HepG2 (cell line): ENCODE results near the gene EPHA1. TPM values are rescaled to one million over a fixed set of nuclear protein-coding genes. Genes with fewer than 3 reads are reported as not detected.

Source experiments
- BRCA1 ChIP-seq: sonication (generic); formaldehyde crosslinking; IDR thresholded peaks from 2 replicates; pipeline ENCODE4 v1.4.0; 2020; ENCODE audit warnings: missing genetic modification reagents
- GMEB1 ChIP-seq: sonication (generic); formaldehyde crosslinking; IDR thresholded peaks from 2 replicates; pipeline ENCODE4 v1.5.1; 2020; ENCODE audit warnings: missing genetic modification reagents, mild to moderate bottlenecking, borderline replicate concordance
- LBX2 ChIP-seq: sonication (generic); formaldehyde crosslinking; IDR thresholded peaks from 2 replicates; pipeline ENCODE4 v1.5.0; 2020; ENCODE audit warnings: missing genetic modification reagents, mild to moderate bottlenecking, borderline replicate concordance
- MZF1 ChIP-seq: sonication (generic); formaldehyde crosslinking; IDR thresholded peaks from 2 replicates; pipeline ENCODE4 v1.8.1; 2023; ENCODE audit warnings: mild to moderate bottlenecking, missing genetic modification reagents, borderline replicate concordance
- PBX2 ChIP-seq: IDR thresholded peaks from 2 replicates; pipeline ENCODE4 v1.6.1; 2016; ENCODE audit warnings: control low read depth
- TERF1 ChIP-seq: sonication (generic); formaldehyde crosslinking; IDR thresholded peaks from 2 replicates; pipeline ENCODE4 v1.8.0; 2022; ENCODE audit warnings: mild to moderate bottlenecking, missing genetic modification reagents, moderate library complexity
- YY1 ChIP-seq: IDR thresholded peaks from 2 replicates; pipeline ENCODE4 v1.6.1; 2011; ENCODE audit warnings: low read length, low read depth, moderate library complexity, mild to moderate bottlenecking; ENCODE audit not compliant: insufficient read depth, insufficient replicate concordance
- ZBTB14 ChIP-seq: sonication (generic); formaldehyde crosslinking; IDR thresholded peaks from 2 replicates; pipeline ENCODE4 v1.4.0; 2020; ENCODE audit warnings: missing genetic modification reagents
- ZC3H4 ChIP-seq: sonication (generic); formaldehyde crosslinking; IDR thresholded peaks from 2 replicates; pipeline ENCODE4 v1.4.0; 2020; ENCODE audit warnings: missing genetic modification reagents, borderline replicate concordance
- ZHX2 ChIP-seq, 2 experiments: sonication (generic) in 1 of 2; formaldehyde crosslinking in 1 of 2; IDR thresholded peaks; 2 replicates each; pipeline versions ENCODE4 v1.6.1 to v1.9.0; 2014 to 2022; ENCODE audit warnings: antibody characterized with exemption in 1 of 2, borderline replicate concordance in 1 of 2, inconsistent platforms in 1 of 2, low read depth in 1 of 2, missing genetic modification reagents in 1 of 2
- ZNF367 ChIP-seq: sonication (generic); formaldehyde crosslinking; IDR thresholded peaks from 2 replicates; pipeline ENCODE4 v1.4.0; 2020; ENCODE audit warnings: missing genetic modification reagents, borderline replicate concordance
- ZNF737 ChIP-seq: sonication (generic); formaldehyde crosslinking; IDR thresholded peaks from 2 replicates; pipeline ENCODE4 v1.5.0; 2020; ENCODE audit warnings: missing genetic modification reagents, mild to moderate bottlenecking, borderline replicate concordance
- ZNF781 ChIP-seq: sonication (generic); formaldehyde crosslinking; IDR thresholded peaks from 2 replicates; pipeline ENCODE4 v1.5.1; 2020; ENCODE audit warnings: borderline replicate concordance, mild to moderate bottlenecking, missing genetic modification reagents; ENCODE audit errors: not compliant biosample characterization
- ZNF841 ChIP-seq: sonication (generic); formaldehyde crosslinking; IDR thresholded peaks from 2 replicates; pipeline ENCODE4 v1.8.1; 2023; ENCODE audit warnings: missing genetic modification reagents, borderline replicate concordance
- polyA plus RNA-seq, 8 experiments: library from polyadenylated mRNA; depleted of rRNA in 3 of 8; stranded (reverse) in 7 of 8; unstranded in 1 of 8; fragments of >200 nt; fragmentation: Illumina TruSeq in 4 of 8; extraction: Trizol in 4 of 8; gene quantifications; 2 replicates each; pipeline versions ENCODE4 v1.2.1 to v1.2.3, GENCODE V29; 2011 to 2016; ENCODE audit warnings: low read depth in 4 of 8, missing spikeins in 1 of 8, mixed read lengths in 1 of 8; ENCODE audit not compliant: insufficient read depth in 1 of 8
- total RNA-seq, 5 experiments: library from RNA; depleted of rRNA; stranded (reverse); fragments of >200 nt; fragmentation: Illumina TruSeq; extraction: Trizol; gene quantifications; 2 replicates each; pipeline ENCODE4 v1.2.3, GENCODE V29; 2016; ENCODE audit warnings: low read depth in 1 of 5

Gene EPHA1
- total and polyA plus RNA-seq, 2 of the 13 experiments (the other 11 are each of a cell fraction or from before 2014, with no cell fraction given) = 4.6 to 17.1 TPM

- TF ChIP-seq ZHX2 (IDR thresholded peaks at IDR 0.05; ENCODE audit: low read depth) (peak; percentile 19; the same call in 1 of the 2 replicates), ZHX2 (CRISPR knock-in tag; IDR thresholded peaks at IDR 0.05; ENCODE audit: borderline replicate concordance) (no peak), MZF1 (CRISPR knock-in tag) (no peak), PBX2 (CRISPR knock-in tag) (no peak), ZNF841 (no peak), TERF1 (CRISPR knock-in tag) (no peak), ZBTB14 (CRISPR knock-in tag) (no peak), ZNF781 (CRISPR knock-in tag) (peak; percentile 49), GMEB1 (CRISPR knock-in tag) (peak; percentile 39; the same call in 1 of the 2 replicates), BRCA1 (no peak), ZNF737 (CRISPR knock-in tag) (no peak; the same call in 1 of the 2 replicates), LBX2 (CRISPR knock-in tag) (no peak), ZNF367 (CRISPR knock-in tag) (no peak), ZC3H4 (CRISPR knock-in tag) (no peak), YY1 (no peak)
These were observed 13.2 kb downstream of the EPHA1 start (continued) for GRCh38 chr7:143395187-143396149.
